ENCODE data around the gene NEGR1.

DNA sequence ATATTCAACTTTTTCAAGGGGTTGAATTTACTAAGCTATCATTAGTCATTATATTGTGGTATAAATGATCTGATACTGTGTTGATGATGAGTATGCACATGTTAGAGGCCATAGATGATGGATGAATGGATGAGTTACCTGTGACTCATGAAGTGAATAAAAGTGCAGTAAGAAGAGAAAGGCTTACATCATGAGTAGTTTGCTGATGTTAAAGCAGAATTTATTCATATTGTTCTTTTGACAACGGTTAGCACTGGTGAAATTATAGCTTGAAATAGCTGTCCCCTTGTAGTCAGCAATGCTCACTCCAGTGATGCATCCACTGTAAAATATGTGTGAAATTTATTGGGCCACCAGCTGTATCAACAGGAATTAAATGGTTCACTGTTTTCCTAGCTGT lies 660.6 kb downstream of the NEGR1 start:
- TF ChIP-seq, protein P1, sequence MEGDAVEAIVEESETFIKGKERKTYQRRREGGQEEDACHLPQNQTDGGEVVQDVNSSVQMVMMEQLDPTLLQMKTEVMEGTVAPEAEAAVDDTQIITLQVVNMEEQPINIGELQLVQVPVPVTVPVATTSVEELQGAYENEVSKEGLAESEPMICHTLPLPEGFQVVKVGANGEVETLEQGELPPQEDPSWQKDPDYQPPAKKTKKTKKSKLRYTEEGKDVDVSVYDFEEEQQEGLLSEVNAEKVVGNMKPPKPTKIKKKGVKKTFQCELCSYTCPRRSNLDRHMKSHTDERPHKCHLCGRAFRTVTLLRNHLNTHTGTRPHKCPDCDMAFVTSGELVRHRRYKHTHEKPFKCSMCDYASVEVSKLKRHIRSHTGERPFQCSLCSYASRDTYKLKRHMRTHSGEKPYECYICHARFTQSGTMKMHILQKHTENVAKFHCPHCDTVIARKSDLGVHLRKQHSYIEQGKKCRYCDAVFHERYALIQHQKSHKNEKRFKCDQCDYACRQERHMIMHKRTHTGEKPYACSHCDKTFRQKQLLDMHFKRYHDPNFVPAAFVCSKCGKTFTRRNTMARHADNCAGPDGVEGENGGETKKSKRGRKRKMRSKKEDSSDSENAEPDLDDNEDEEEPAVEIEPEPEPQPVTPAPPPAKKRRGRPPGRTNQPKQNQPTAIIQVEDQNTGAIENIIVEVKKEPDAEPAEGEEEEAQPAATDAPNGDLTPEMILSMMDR (IDR thresholded peaks at IDR 0.05; ENCODE audit: insufficient read depth, low read depth, low read length) = no peak
- TF ChIP-seq EZH2 (IDR thresholded peaks at IDR 0.05; ENCODE audit: insufficient read depth, low read length) = no peak
